IPS-18a (cell line): ENCODE data around the gene BBLN.
"Not testable (repeated sequence)": the region's sequence is repeated elsewhere in the genome, so short reads cannot be mapped to it uniquely, and the experiment has no call there.

ENCODE experiments used
- H3K27ac ChIP-seq: one replicate; pipeline ENCODE4 v1.5.1; 2013; ENCODE audit warnings: low read length
- H3K27me3 ChIP-seq: one replicate; pipeline ENCODE4 v1.6.1; 2013; ENCODE audit warnings: mild to moderate bottlenecking, low read length; ENCODE audit not compliant: control insufficient read depth, insufficient read depth
- H3K36me3 ChIP-seq: one replicate; pipeline ENCODE4 v1.6.1; 2013; ENCODE audit warnings: low read depth, low read length; ENCODE audit not compliant: control insufficient read depth
- H3K4me1 ChIP-seq: one replicate; pipeline ENCODE4 v1.6.1; 2013; ENCODE audit warnings: low read depth, low read length; ENCODE audit not compliant: control insufficient read depth
- H3K4me3 ChIP-seq: one replicate; pipeline ENCODE4 v1.5.1; 2013; ENCODE audit warnings: low read length
- H3K9ac ChIP-seq: one replicate; pipeline ENCODE4 v1.6.1; 2013; ENCODE audit warnings: mild to moderate bottlenecking, low read length, moderate library complexity
- H3K9me3 ChIP-seq: one replicate; pipeline ENCODE4 v1.6.1; 2013; ENCODE audit warnings: low read depth, low read length; ENCODE audit not compliant: control insufficient read depth

BBLN gene

GRCh38 chr9:128127990-128128835 lies 31.9 kb upstream of the BBLN start:
- H3K9me3 ChIP-seq, result no peaks in the 10 kb centered on the region
- peak overlapping the region; percentile 81 for H3K27ac ChIP-seq
- H3K36me3 ChIP-seq, result peaks cover 7% of the 10 kb centered on the region
- H3K4me3 ChIP-seq, result peak overlapping the region; percentile 84
- peaks cover 10% of the 10 kb centered on the region for H3K27me3 ChIP-seq
- H3K4me1 ChIP-seq, result peaks cover 5% of the 10 kb centered on the region
- peak overlapping the region; percentile 89 for H3K9ac ChIP-seq

- H3K27me3 ChIP-seq, result peaks cover 10% of the 10 kb centered on the region
- no peak overlapping the region for H3K9ac ChIP-seq
- peaks cover 5% of the 10 kb centered on the region for H3K4me1 ChIP-seq
- no peaks in the 10 kb centered on the region for H3K9me3 ChIP-seq
- H3K4me3 ChIP-seq, result peak overlapping the region; percentile 84
- no peaks in the 10 kb centered on the region for H3K36me3 ChIP-seq
- no peak overlapping the region for H3K27ac ChIP-seq
Observed at GRCh38 chr9:128128836-128129590, 31.1 kb upstream of the BBLN start.

GRCh38 chr9:128129976-128130590 lies 30.0 kb upstream of the BBLN start:
- H3K9me3 ChIP-seq, H3K27me3 ChIP-seq, H3K4me1 ChIP-seq, H3K4me3 ChIP-seq, H3K36me3 ChIP-seq, H3K27ac ChIP-seq, H3K9ac ChIP-seq: not testable (repeated sequence)

GRCh38 chr9:128130651-128131050 lies 29.4 kb upstream of the BBLN start:
- H3K9ac ChIP-seq, H3K27me3 ChIP-seq, H3K36me3 ChIP-seq, H3K9me3 ChIP-seq, H3K27ac ChIP-seq, H3K4me1 ChIP-seq, H3K4me3 ChIP-seq: not testable (repeated sequence)

- not testable (repeated sequence) for H3K9me3 ChIP-seq, H3K4me1 ChIP-seq, H3K36me3 ChIP-seq, H3K27ac ChIP-seq, H3K27me3 ChIP-seq, H3K4me3 ChIP-seq, H3K9ac ChIP-seq
Observed at GRCh38 chr9:128131346-128131745, 28.7 kb upstream of the BBLN start.

GRCh38 chr9:128132139-128132538 lies 27.9 kb upstream of the BBLN start:
- H3K27ac ChIP-seq, H3K9me3 ChIP-seq: not testable (repeated sequence)

GRCh38 chr9:128135561-128135960 lies 24.5 kb upstream of the BBLN start:
- H3K9ac ChIP-seq, H3K36me3 ChIP-seq, H3K9me3 ChIP-seq, H3K4me3 ChIP-seq, H3K27ac ChIP-seq, H3K4me1 ChIP-seq, H3K27me3 ChIP-seq: not testable (repeated sequence)

More at GRCh38 chr9:128132139-128132538, 27.9 kb upstream of the BBLN start:
- not testable (repeated sequence) for H3K27me3 ChIP-seq, H3K4me1 ChIP-seq, H3K4me3 ChIP-seq, H3K36me3 ChIP-seq, H3K9ac ChIP-seq

GRCh38 chr9:128136816-128137793 lies 23.0 kb upstream of the BBLN start:
- Histone ChIP-seq H3K4me3 (no peak overlapping the region), H3K27ac (no peak overlapping the region), H3K27me3 (no peaks in the 10 kb centered on the region), H3K36me3 (no peaks in the 10 kb centered on the region), H3K9ac (no peak overlapping the region), H3K4me1 (no peaks in the 10 kb centered on the region), H3K9me3 (no peaks in the 10 kb centered on the region)

- no peak overlapping the region for H3K4me3 ChIP-seq
- H3K9ac ChIP-seq, result no peak overlapping the region
- H3K27me3 ChIP-seq, result no peaks in the 10 kb centered on the region
- H3K9me3 ChIP-seq, result no peaks in the 10 kb centered on the region
- H3K4me1 ChIP-seq, result no peaks in the 10 kb centered on the region
- no peak overlapping the region for H3K27ac ChIP-seq
- H3K36me3 ChIP-seq, result no peaks in the 10 kb centered on the region
Observed at GRCh38 chr9:128138001-128138400, 22.1 kb upstream of the BBLN start.

- Histone ChIP-seq H3K36me3 (no peaks in the 10 kb centered on the region), H3K9me3 (no peaks in the 10 kb centered on the region), H3K9ac (no peak overlapping the region), H3K27ac (no peak overlapping the region), H3K27me3 (no peaks in the 10 kb centered on the region), H3K4me3 (no peak overlapping the region), H3K4me1 (no peaks in the 10 kb centered on the region)
Observed at GRCh38 chr9:128139621-128140020, 20.4 kb upstream of the BBLN start.

GRCh38 chr9:128141604-128142003 lies 18.5 kb upstream of the BBLN start:
- no peak overlapping the region for H3K4me3 ChIP-seq
- H3K27me3 ChIP-seq, result no peaks in the 10 kb centered on the region
- H3K4me1 ChIP-seq, result no peaks in the 10 kb centered on the region
- no peak overlapping the region for H3K27ac ChIP-seq
- no peaks in the 10 kb centered on the region for H3K36me3 ChIP-seq
- no peaks in the 10 kb centered on the region for H3K9me3 ChIP-seq
- H3K9ac ChIP-seq, result no peak overlapping the region
